ENCODE results near the gene FRMD1. TPM values are rescaled to one million over a fixed set of nuclear protein-coding genes. Genes with fewer than 3 reads are reported as not detected.

Gene FRMD1
- total and polyA plus RNA-seq, 10 of the 15 experiments (the other 5 are each of a cell fraction or from before 2014, with no cell fraction given): not detected

DNA sequence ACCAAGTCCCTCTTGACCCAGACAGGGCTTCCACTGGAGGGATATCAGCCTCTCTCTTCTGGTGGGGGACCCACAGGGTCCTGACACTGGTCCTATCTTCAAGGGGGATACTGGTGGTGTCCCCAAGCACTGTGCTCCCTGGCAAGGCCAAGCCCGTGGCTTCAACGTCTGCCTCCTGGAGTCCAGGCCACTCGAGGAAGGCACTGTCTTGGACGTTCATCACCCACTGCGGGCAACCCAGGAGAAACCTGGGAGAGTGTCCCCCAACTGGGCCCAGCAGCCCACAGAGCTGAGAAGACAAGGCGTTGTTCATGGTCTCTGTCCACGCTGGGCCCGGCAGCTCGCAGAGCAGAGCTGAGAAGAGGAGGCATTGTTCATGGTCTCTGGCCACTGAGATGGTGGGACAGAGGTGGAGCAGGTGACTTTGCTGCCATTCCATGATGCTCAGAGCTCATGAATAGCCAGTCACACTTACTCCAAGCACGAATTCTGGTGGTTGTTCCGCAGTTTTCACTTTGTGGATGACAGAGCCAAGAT is 37.5 kb upstream of the FRMD1 start:
- H3K9me3 ChIP-seq (replicated peaks; ENCODE audit: control insufficient read depth, insufficient read depth, low read length): no peaks in the 10 kb centered on the region
- ChIA-PET POLR2A (no interaction called here), RAD21 (ENCODE audit: unreplicated experiment) (no interaction called here), SMC1A (ENCODE audit: uncharacterized antibody, unreplicated experiment) (no interaction called here), CTCF (no interaction called here)
- in situ Hi-C loops (cut with MboI) (no loop called here), intact Hi-C loops (cut with micrococcal nuclease; ENCODE audit: unreplicated experiment) (no loop called here)
- no peak overlapping the region for H3K27ac ChIP-seq (ENCODE audit: control insufficient read depth, insufficient read depth)
- no peak for ATAC-seq
- H3K79me2 ChIP-seq (ENCODE audit: control insufficient read depth, insufficient read depth, low read length): no peaks in the 10 kb centered on the region
- H3K4me3 ChIP-seq: no peak overlapping the region
- no peak overlapping the region for H2AFZ ChIP-seq (ENCODE audit: control insufficient read depth, low read depth, low read length)
- H4K20me1 ChIP-seq (ENCODE audit: control insufficient read depth, insufficient read depth): no peaks in the 10 kb centered on the region
- H3K36me3 ChIP-seq (ENCODE audit: control insufficient read depth in 2 of 2, insufficient read depth in 2 of 2, low read length in 1 of 2): no peaks in the 10 kb centered on the region
- FAIRE-seq: no peak
- no peak overlapping the region for H3K4me2 ChIP-seq (ENCODE audit: control insufficient read depth, insufficient read depth)
- no peak for DNase-seq (ENCODE audit: low read depth, low spot score)
- WGBS (ENCODE audit: insufficient coverage, insufficient replicate concordance, low lambda C conversion rate, missing lambda C conversion rate): 50% methylated on average over 11 of the region's 11 CpGs
- no peak for TF ChIP-seq SIX5 (IDR thresholded peaks at IDR 0.05; ENCODE audit: low read depth, low read length, severe bottlenecking)
- no TSS peak for BruUV-seq (replicated peaks)
- no peak overlapping the region for H3K9ac ChIP-seq (ENCODE audit: control insufficient read depth, insufficient read depth, low read length)
- no peaks in the 10 kb centered on the region for H3K27me3 ChIP-seq (replicated peaks in 1 of 2; ENCODE audit: control insufficient read depth in 2 of 2, insufficient read depth in 2 of 2, low read length in 1 of 2)
- H3K4me1 ChIP-seq (ENCODE audit: control insufficient read depth, insufficient read depth, low read length): no peaks in the 10 kb centered on the region

DNA sequence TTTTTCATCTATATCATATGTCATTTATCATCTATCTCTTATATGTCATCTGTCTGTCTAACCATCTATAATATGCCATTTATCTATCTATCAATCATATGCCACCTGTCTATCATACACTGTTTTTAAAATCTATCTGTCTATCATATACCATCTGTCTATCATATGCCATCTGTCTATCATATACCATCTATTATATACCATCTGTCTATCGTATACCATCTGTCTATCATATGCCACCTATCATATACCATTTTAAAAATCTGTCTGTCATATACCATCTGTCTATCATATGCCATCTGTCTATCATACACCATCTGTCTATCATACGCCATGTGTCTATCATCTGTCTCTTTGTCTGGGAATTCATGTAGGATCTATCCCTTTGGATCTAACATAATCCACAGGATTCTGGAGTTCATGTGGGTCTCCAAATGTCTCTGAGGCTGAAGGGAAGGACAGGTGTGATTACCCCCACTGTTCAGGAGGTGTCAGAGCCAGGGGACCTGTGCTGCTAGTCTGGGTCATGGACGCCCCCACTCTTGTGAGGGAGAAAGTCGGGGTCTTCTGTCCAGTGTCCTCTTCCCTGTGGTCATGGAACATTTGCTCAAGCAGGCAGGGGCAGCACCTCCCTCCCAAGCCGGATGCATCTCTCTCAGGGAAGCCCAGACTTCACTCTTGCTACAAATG is 36.9 kb upstream of the FRMD1 start:
- Histone ChIP-seq H3K79me2 (ENCODE audit: control insufficient read depth, insufficient read depth, low read length) (no peaks in the 10 kb centered on the region), H3K4me1 (ENCODE audit: control insufficient read depth, insufficient read depth, low read length) (no peaks in the 10 kb centered on the region), H3K4me2 (ENCODE audit: control insufficient read depth, insufficient read depth) (no peak overlapping the region), H3K4me3 (no peak overlapping the region), H3K36me3 (ENCODE audit: control insufficient read depth in 2 of 2, insufficient read depth in 2 of 2, low read length in 1 of 2) (no peaks in the 10 kb centered on the region), H3K27ac (ENCODE audit: control insufficient read depth, insufficient read depth) (no peak overlapping the region), H2AFZ (ENCODE audit: control insufficient read depth, low read depth, low read length) (no peak overlapping the region), H3K9me3 (replicated peaks; ENCODE audit: control insufficient read depth, insufficient read depth, low read length) (no peaks in the 10 kb centered on the region), H3K27me3 (replicated peaks in 1 of 2; ENCODE audit: control insufficient read depth in 2 of 2, insufficient read depth in 2 of 2, low read length in 1 of 2) (no peaks in the 10 kb centered on the region), H3K9ac (ENCODE audit: control insufficient read depth, insufficient read depth, low read length) (no peak overlapping the region), H4K20me1 (ENCODE audit: control insufficient read depth, insufficient read depth) (no peaks in the 10 kb centered on the region)
- ChIA-PET CTCF (no interaction called here), SMC1A (ENCODE audit: uncharacterized antibody, unreplicated experiment) (no interaction called here), RAD21 (ENCODE audit: unreplicated experiment) (no interaction called here), POLR2A (no interaction called here)
- no TSS peak for BruUV-seq (replicated peaks)
- intact Hi-C loops (cut with micrococcal nuclease; ENCODE audit: unreplicated experiment) (no loop called here), in situ Hi-C loops (cut with MboI) (no loop called here)
- FAIRE-seq: no peak
- ATAC-seq: no peak
- WGBS (ENCODE audit: insufficient coverage, insufficient replicate concordance, low lambda C conversion rate, missing lambda C conversion rate): 45% methylated on average over 5 of the region's 5 CpGs
- no peak for DNase-seq (ENCODE audit: low read depth, low spot score)
- TF ChIP-seq RUNX3 (IDR thresholded peaks at IDR 0.05; ENCODE audit: low read length): no peak
- TF ChIP-seq ZNF24 (IDR thresholded peaks at IDR 0.05): no peak
- no peak for TF ChIP-seq GATAD2B (conservative IDR thresholded peaks at IDR 0.05; ENCODE audit: low read depth)
- no peak for TF ChIP-seq SIN3A (IDR thresholded peaks at IDR 0.05; ENCODE audit: low read depth, low read length)
- TF ChIP-seq TCF12 (IDR thresholded peaks at IDR 0.05; ENCODE audit: low read depth, low read length): no peak
- no peak for TF ChIP-seq MEF2A (IDR thresholded peaks at IDR 0.05; ENCODE audit: insufficient read depth, low read depth, low read length)
- TF ChIP-seq DPF2 (IDR thresholded peaks at IDR 0.05): no peak
- TF ChIP-seq, protein P1, sequence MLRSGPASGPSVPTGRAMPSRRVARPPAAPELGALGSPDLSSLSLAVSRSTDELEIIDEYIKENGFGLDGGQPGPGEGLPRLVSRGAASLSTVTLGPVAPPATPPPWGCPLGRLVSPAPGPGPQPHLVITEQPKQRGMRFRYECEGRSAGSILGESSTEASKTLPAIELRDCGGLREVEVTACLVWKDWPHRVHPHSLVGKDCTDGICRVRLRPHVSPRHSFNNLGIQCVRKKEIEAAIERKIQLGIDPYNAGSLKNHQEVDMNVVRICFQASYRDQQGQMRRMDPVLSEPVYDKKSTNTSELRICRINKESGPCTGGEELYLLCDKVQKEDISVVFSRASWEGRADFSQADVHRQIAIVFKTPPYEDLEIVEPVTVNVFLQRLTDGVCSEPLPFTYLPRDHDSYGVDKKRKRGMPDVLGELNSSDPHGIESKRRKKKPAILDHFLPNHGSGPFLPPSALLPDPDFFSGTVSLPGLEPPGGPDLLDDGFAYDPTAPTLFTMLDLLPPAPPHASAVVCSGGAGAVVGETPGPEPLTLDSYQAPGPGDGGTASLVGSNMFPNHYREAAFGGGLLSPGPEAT (IDR thresholded peaks at IDR 0.05; ENCODE audit: low read depth): no peak
- TF ChIP-seq RBBP5 (conservative IDR thresholded peaks at IDR 0.05): no peak
- TF ChIP-seq, protein P2, sequence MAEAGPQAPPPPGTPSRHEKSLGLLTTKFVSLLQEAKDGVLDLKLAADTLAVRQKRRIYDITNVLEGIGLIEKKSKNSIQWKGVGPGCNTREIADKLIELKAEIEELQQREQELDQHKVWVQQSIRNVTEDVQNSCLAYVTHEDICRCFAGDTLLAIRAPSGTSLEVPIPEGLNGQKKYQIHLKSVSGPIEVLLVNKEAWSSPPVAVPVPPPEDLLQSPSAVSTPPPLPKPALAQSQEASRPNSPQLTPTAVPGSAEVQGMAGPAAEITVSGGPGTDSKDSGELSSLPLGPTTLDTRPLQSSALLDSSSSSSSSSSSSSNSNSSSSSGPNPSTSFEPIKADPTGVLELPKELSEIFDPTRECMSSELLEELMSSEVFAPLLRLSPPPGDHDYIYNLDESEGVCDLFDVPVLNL (IDR thresholded peaks at IDR 0.05; ENCODE audit: low read depth, low read length): no peak
- no peak for TF ChIP-seq RAD21 (IDR thresholded peaks at IDR 0.05; ENCODE audit: insufficient read depth, low read depth, low read length)
- TF ChIP-seq POLR2A (IDR thresholded peaks at IDR 0.05; ENCODE audit: low read depth, low read length): no peak
- no peak for TF ChIP-seq STAT3 (IDR thresholded peaks at IDR 0.05; ENCODE audit: low read depth, low read length)
